ENCODE data around the gene HYAL1. TPM values are rescaled to one million over a fixed set of nuclear protein-coding genes. Genes with fewer than 3 reads are reported as not detected.

The HYAL1 gene
- total RNA-seq, 1 experiment from 2014 or later, result 1.5 TPM

DNA sequence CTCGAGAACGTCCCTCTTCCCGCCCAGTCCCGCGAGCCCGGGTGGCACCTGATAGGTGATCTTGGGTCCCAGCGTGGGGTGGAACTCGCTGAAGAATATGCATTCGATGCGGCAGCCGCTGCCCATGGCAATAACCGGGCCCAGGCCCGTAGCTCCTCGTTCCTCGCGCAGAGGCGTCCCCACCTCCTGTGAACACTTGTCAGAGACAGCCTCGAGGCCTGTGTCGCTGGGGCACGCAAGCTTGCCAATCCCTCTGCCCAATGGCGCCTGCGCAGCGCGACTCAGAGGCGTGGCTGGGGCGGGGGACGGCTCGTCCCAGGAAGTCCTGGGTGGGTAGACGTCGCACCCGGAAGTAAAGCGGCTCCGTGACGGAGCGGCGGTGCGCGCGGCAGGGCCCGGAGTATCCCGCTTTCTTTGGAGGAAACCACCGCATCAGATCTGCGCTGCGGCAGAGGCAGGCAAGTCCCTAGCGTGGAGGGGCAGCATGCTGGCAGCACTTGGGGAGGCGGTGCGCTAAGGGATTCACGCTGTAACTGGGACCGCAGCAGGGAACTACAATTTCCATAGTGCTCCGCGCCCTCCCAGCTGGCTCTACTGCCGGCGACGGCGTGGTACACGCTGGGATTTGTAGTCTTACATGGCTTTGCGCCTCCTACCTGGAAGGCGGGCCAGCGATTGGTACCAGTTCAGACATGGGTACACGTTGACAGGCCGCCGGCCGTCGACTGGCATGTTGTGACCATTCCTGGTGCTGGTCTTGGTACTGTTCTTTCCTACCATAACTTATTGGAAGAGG lies 47.4 kb upstream of the HYAL1 start, which contains the start of the genes CYB561D2 and NPRL2:
Gene CYB561D2 (plus strand): TSS at position 336 of the 796 bp plus-strand sequence. CDS start 572 bp downstream, outside the sequence.
Gene NPRL2 (minus strand): TSS at position 249 of the 796 bp plus-strand sequence. CDS start 123 bp downstream, at position 126.
- peak within 1 kb of the TSS; percentile 13 for H3K27ac Mint-ChIP-seq (ENCODE audit: unreplicated experiment)
- DNase-seq, result peak; percentile 95
- H3K4me1 Mint-ChIP-seq (ENCODE audit: low read depth, unreplicated experiment), result peaks cover 16% of the 10 kb centered on the region
- TF ChIP-seq, protein P1, sequence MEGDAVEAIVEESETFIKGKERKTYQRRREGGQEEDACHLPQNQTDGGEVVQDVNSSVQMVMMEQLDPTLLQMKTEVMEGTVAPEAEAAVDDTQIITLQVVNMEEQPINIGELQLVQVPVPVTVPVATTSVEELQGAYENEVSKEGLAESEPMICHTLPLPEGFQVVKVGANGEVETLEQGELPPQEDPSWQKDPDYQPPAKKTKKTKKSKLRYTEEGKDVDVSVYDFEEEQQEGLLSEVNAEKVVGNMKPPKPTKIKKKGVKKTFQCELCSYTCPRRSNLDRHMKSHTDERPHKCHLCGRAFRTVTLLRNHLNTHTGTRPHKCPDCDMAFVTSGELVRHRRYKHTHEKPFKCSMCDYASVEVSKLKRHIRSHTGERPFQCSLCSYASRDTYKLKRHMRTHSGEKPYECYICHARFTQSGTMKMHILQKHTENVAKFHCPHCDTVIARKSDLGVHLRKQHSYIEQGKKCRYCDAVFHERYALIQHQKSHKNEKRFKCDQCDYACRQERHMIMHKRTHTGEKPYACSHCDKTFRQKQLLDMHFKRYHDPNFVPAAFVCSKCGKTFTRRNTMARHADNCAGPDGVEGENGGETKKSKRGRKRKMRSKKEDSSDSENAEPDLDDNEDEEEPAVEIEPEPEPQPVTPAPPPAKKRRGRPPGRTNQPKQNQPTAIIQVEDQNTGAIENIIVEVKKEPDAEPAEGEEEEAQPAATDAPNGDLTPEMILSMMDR (IDR thresholded peaks at IDR 0.05; ENCODE audit: unreplicated experiment), result no peak
- no peaks in the 10 kb centered on the region for H3K9me3 Mint-ChIP-seq (ENCODE audit: low read depth, unreplicated experiment)
- no peaks in the 10 kb centered on the region for H3K27me3 Mint-ChIP-seq (ENCODE audit: unreplicated experiment)
- peaks cover 28% of the 10 kb centered on the region for H3K36me3 Mint-ChIP-seq (ENCODE audit: insufficient read depth, unreplicated experiment)
- BruUV-seq (replicated peaks), result TSS peak; percentile 59
- intact Hi-C loops (cut with micrococcal nuclease; ENCODE audit: unreplicated experiment), result no loop called here
- CTCF ChIA-PET, result interaction anchor here (1.1 to 2.8 kb wide), 4 partner anchors 13 to 192 kb away, joined by 3 to 15 read pairs (median 5); no protein-coding TSS in a partner anchor
- H3K4me3 Mint-ChIP-seq (ENCODE audit: low read depth, unreplicated experiment), result peak within 1 kb of the TSS; percentile 84

DNA sequence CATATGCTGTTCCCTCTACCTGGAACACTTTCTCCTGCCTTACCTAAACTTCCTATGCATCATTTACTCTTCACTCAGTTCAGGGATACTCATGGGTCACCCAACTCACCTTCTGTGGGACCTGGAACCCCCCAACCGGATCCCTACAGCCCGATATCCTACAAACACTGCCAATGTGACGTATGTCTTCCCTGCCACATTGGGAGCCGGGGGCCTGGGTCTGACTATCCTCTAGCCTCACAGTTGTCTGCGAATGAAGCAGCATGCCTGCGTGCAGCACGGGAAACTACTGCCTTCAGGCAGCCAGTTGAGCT lies 46.8 kb upstream of the HYAL1 start:
- TSS peak; percentile 28 for BruUV-seq (replicated peaks)
- TF ChIP-seq, protein P1 (IDR thresholded peaks at IDR 0.05; ENCODE audit: unreplicated experiment), result no peak
- Mint-ChIP-seq H3K4me3 (ENCODE audit: low read depth, unreplicated experiment) (peak overlapping the region; percentile 84), H3K36me3 (ENCODE audit: insufficient read depth, unreplicated experiment) (peaks cover 28% of the 10 kb centered on the region), H3K4me1 (ENCODE audit: low read depth, unreplicated experiment) (peaks cover 18% of the 10 kb centered on the region), H3K27ac (ENCODE audit: unreplicated experiment) (peak overlapping the region; percentile 13), H3K27me3 (ENCODE audit: unreplicated experiment) (no peaks in the 10 kb centered on the region), H3K9me3 (ENCODE audit: low read depth, unreplicated experiment) (no peaks in the 10 kb centered on the region)
- intact Hi-C loops (cut with micrococcal nuclease; ENCODE audit: unreplicated experiment), result no loop called here
- CTCF ChIA-PET, result interaction anchor here (1.1 to 2.8 kb wide), 4 partner anchors 12 to 192 kb away, joined by 3 to 15 read pairs (median 5); no protein-coding TSS in a partner anchor
- DNase-seq, result no peak

DNA sequence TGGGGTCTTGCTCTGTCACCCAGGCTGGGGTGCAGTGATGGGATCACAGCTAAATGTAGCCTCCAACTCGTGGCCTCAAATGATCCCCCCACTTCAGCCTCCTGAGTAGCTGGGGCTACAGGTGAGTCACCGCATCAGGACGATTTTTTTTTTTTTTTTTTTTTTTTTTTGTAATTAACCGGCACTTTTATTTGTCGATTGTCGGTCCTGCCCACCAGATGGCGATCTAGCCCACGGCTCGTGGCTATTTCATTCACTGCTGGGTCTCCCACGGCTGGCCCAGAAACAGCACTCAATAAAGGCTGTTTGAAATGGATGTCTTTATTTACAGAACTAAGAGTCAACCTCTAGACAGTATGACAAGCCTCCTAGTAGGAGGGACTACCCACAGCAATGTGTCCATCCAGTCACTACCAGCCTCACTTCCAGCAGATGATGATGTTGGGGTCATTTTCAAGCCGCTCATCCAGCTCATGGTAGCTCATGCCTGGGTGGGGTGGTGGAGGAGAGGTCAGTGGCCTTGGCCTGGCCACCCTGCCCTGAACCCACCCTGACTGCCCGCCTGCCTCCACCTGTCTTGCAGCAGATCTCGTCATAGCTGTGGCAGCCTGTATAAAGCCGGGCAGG lies 43.9 kb upstream of the HYAL1 start:
- Mint-ChIP-seq H3K9me3 (ENCODE audit: low read depth, unreplicated experiment) (no peaks in the 10 kb centered on the region), H3K4me3 (ENCODE audit: low read depth, unreplicated experiment) (no peak overlapping the region), H3K27me3 (ENCODE audit: unreplicated experiment) (peaks cover 13% of the 10 kb centered on the region), H3K36me3 (ENCODE audit: insufficient read depth, unreplicated experiment) (peaks cover 20% of the 10 kb centered on the region), H3K4me1 (ENCODE audit: low read depth, unreplicated experiment) (peaks cover 18% of the 10 kb centered on the region), H3K27ac (ENCODE audit: unreplicated experiment) (no peak overlapping the region)
- TF ChIP-seq, protein P1 (IDR thresholded peaks at IDR 0.05; ENCODE audit: unreplicated experiment), result peak; percentile 33
- intact Hi-C loops (cut with micrococcal nuclease; ENCODE audit: unreplicated experiment), result loop anchor here (5.0 kb wide), 3 partner anchors 80 to 265 kb away; partner anchors contain the start of gene CISH
- no TSS peak for BruUV-seq (replicated peaks)
- DNase-seq, result peak; percentile 76
- CTCF ChIA-PET, result interaction anchor here (0.6 to 1.6 kb wide), 4 partner anchors 10 to 195 kb away, joined by 3 to 10 read pairs (median 5); no protein-coding TSS in a partner anchor

GRCh38 chr3:50345586-50346234 lies 42.3 kb upstream of the HYAL1 start, which contains the start of gene ZMYND10:
Gene ZMYND10 (minus strand): TSS chr3:50345732. CDS start chr3:50345579, 153 bp downstream.
- DNase-seq, result peak; percentile 79
- Mint-ChIP-seq H3K27ac (ENCODE audit: unreplicated experiment) (no peak within 1 kb of the TSS), H3K36me3 (ENCODE audit: insufficient read depth, unreplicated experiment) (peaks cover 11% of the 10 kb centered on the region), H3K9me3 (ENCODE audit: low read depth, unreplicated experiment) (no peaks in the 10 kb centered on the region), H3K27me3 (ENCODE audit: unreplicated experiment) (peaks cover 13% of the 10 kb centered on the region), H3K4me1 (ENCODE audit: low read depth, unreplicated experiment) (peaks cover 18% of the 10 kb centered on the region), H3K4me3 (ENCODE audit: low read depth, unreplicated experiment) (peak within 1 kb of the TSS; percentile 54)
- CTCF ChIA-PET, result interaction anchor here (0.8 kb wide), 1 partner anchor 9 kb away, joined by 3 read pairs; no protein-coding TSS in a partner anchor
- TF ChIP-seq, protein P1 (IDR thresholded peaks at IDR 0.05; ENCODE audit: unreplicated experiment), result no peak
- BruUV-seq (replicated peaks), result no TSS peak
- intact Hi-C loops (cut with micrococcal nuclease; ENCODE audit: unreplicated experiment), result loop anchor here (5.0 kb wide), 3 partner anchors 82 to 267 kb away; partner anchors contain the start of gene CISH
